ENCODE results near the gene TBC1D22B. TPM values are rescaled to one million over a fixed set of nuclear protein-coding genes. Genes with fewer than 3 reads are reported as not detected.
A peak's percentile ranks its signal among the peaks of the same experiment; 100 is the strongest.

The TBC1D22B gene
- polyA plus RNA-seq, 3 donors: 3.9 to 5.0 (median 4.9) TPM

DNA sequence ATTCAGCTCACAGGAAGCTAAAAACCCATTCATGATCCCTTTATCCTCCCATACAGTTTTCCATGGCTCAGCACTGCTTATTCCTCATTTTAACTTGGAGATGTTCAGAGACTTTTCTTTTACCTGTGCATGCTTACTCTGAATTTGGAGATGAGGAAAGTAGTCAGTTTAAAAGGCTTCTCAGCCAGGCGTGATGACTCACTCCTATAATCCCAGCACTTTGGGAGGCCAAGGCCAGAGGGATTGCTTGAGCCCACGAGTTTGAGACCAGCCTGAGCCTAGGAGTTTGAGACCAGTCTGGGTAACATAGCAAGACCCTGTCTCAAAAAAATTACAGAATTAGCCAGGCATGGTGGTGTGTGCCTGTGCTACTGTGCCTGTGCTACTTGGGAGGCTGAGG is 30.7 kb downstream of the TBC1D22B start:
- H3K4me1 ChIP-seq (ENCODE audit: control insufficient read depth in 1 of 2, insufficient read depth in 2 of 2, low read length in 2 of 2): no peaks in the 10 kb centered on the region
- no peak overlapping the region for H2AFZ ChIP-seq (ENCODE audit: insufficient read depth, low read depth, low read length, poor library complexity, severe bottlenecking)
- no peaks in the 10 kb centered on the region for H4K20me1 ChIP-seq (ENCODE audit: insufficient read depth, low read length)
- H3K27me3 Mint-ChIP-seq (ENCODE audit: low read depth in 3 of 3): no peaks in the 10 kb centered on the region
- no peak overlapping the region for H3K27ac ChIP-seq (ENCODE audit: low read depth in 1 of 2, low read length in 2 of 2)
- TF ChIP-seq, protein P1, sequence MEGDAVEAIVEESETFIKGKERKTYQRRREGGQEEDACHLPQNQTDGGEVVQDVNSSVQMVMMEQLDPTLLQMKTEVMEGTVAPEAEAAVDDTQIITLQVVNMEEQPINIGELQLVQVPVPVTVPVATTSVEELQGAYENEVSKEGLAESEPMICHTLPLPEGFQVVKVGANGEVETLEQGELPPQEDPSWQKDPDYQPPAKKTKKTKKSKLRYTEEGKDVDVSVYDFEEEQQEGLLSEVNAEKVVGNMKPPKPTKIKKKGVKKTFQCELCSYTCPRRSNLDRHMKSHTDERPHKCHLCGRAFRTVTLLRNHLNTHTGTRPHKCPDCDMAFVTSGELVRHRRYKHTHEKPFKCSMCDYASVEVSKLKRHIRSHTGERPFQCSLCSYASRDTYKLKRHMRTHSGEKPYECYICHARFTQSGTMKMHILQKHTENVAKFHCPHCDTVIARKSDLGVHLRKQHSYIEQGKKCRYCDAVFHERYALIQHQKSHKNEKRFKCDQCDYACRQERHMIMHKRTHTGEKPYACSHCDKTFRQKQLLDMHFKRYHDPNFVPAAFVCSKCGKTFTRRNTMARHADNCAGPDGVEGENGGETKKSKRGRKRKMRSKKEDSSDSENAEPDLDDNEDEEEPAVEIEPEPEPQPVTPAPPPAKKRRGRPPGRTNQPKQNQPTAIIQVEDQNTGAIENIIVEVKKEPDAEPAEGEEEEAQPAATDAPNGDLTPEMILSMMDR (IDR thresholded peaks at IDR 0.05): no peak
- no peaks in the 10 kb centered on the region for H3K27me3 ChIP-seq (ENCODE audit: control insufficient read depth in 2 of 2, insufficient read depth in 2 of 2, low read length in 2 of 2)
- H3K36me3 ChIP-seq (replicated peaks in 1 of 2; ENCODE audit: control insufficient read depth in 1 of 2, insufficient read depth in 2 of 2, low read length in 2 of 2): peaks cover 67 to 95% of the 10 kb centered on the region in 2 donors
- H3K4me3 Mint-ChIP-seq: no peak overlapping the region
- intact Hi-C loops (cut with micrococcal nuclease): no loop called here
- H3K27ac Mint-ChIP-seq: peak overlapping the region in 1 of 7 donors; percentile 30
- H3K4me3 ChIP-seq (replicated peaks in 1 of 3; ENCODE audit: low read depth in 2 of 3, low read length in 3 of 3): no peak overlapping the region
- no peaks in the 10 kb centered on the region for H3K9me3 ChIP-seq (replicated peaks in 1 of 2; ENCODE audit: control insufficient read depth in 1 of 2, insufficient read depth in 1 of 2, low read length in 2 of 2)
- WGBS (ENCODE audit: insufficient coverage): 75% methylated on average over 1 of the region's 2 CpGs
- H3K4me1 Mint-ChIP-seq: no peaks in the 10 kb centered on the region
- H3K79me2 ChIP-seq (ENCODE audit: insufficient read depth, low read length): no peaks in the 10 kb centered on the region
- no peak overlapping the region for H3K4me2 ChIP-seq (replicated peaks; ENCODE audit: extremely low read depth, low read length, poor library complexity, severe bottlenecking)
- no peaks in the 10 kb centered on the region for H3K9me3 Mint-ChIP-seq
- H3K36me3 Mint-ChIP-seq: peaks cover 67 to 86% of the 10 kb centered on the region in 2 donors
- DNase-seq: no peak
- H3K9ac ChIP-seq (ENCODE audit: insufficient read depth, low read length, poor library complexity, severe bottlenecking): no peak overlapping the region

GRCh38 chr6:37289931-37290330 is 32.4 kb downstream of the TBC1D22B start:
- H3K27ac Mint-ChIP-seq: peak overlapping the region in 1 of 7 donors; percentile 27
- H3K9me3 Mint-ChIP-seq: no peaks in the 10 kb centered on the region
- 75% methylated on average over 2 of the region's 3 CpGs for WGBS (ENCODE audit: insufficient coverage)
- Histone ChIP-seq H3K4me3 (replicated peaks in 1 of 3; ENCODE audit: low read depth in 2 of 3, low read length in 3 of 3) (no peak overlapping the region), H3K79me2 (ENCODE audit: insufficient read depth, low read length) (no peaks in the 10 kb centered on the region), H3K9me3 (replicated peaks in 1 of 2; ENCODE audit: control insufficient read depth in 1 of 2, insufficient read depth in 1 of 2, low read length in 2 of 2) (no peaks in the 10 kb centered on the region), H4K20me1 (ENCODE audit: insufficient read depth, low read length) (no peaks in the 10 kb centered on the region), H3K4me2 (replicated peaks; ENCODE audit: extremely low read depth, low read length, poor library complexity, severe bottlenecking) (no peak overlapping the region), H3K9ac (ENCODE audit: insufficient read depth, low read length, poor library complexity, severe bottlenecking) (no peak overlapping the region), H3K36me3 (replicated peaks in 1 of 2; ENCODE audit: control insufficient read depth in 1 of 2, insufficient read depth in 2 of 2, low read length in 2 of 2) (peaks cover 65 to 93% of the 10 kb centered on the region in 2 donors), H3K27me3 (ENCODE audit: control insufficient read depth in 2 of 2, insufficient read depth in 2 of 2, low read length in 2 of 2) (no peaks in the 10 kb centered on the region), H3K27ac (ENCODE audit: low read depth in 1 of 2, low read length in 2 of 2) (no peak overlapping the region), H3K4me1 (ENCODE audit: control insufficient read depth in 1 of 2, insufficient read depth in 2 of 2, low read length in 2 of 2) (no peaks in the 10 kb centered on the region), H2AFZ (ENCODE audit: insufficient read depth, low read depth, low read length, poor library complexity, severe bottlenecking) (no peak overlapping the region)
- no peak for DNase-seq
- TF ChIP-seq, protein P1 (IDR thresholded peaks at IDR 0.05): no peak
- H3K27me3 Mint-ChIP-seq (ENCODE audit: low read depth in 3 of 3): no peaks in the 10 kb centered on the region
- H3K4me3 Mint-ChIP-seq: no peak overlapping the region
- intact Hi-C loops (cut with micrococcal nuclease): no loop called here
- peaks cover 61 to 83% of the 10 kb centered on the region in 2 donors for H3K36me3 Mint-ChIP-seq
- no peaks in the 10 kb centered on the region for H3K4me1 Mint-ChIP-seq
